Uterus (tissue), 2 donors: ENCODE data around the gene CARD14.

Experiments
- CTCF ChIP-seq, 4 experiments: fragments of 200-600 bp in 2 of 4; fragments of 450-650 bp in 2 of 4; sonication (generic) in 2 of 4; IDR thresholded peaks; one replicate each; pipeline ENCODE4 v1.5.1; 2016 to 2019; ENCODE audit warnings: antibody characterized with exemption in 4 of 4, mild to moderate bottlenecking in 2 of 4, moderate library complexity in 1 of 4
- POLR2A ChIP-seq, 2 donors: fragments of 450-650 bp; IDR thresholded peaks; one replicate each; pipeline ENCODE4 v1.6.1; 2016; ENCODE audit warnings: antibody characterized with exemption in 2 of 2, mild to moderate bottlenecking in 1 of 2, moderate library complexity in 1 of 2

GRCh38 chr17:80173916-80174315 lies 4.1 kb downstream of the CARD14 start:
- TF ChIP-seq CTCF (IDR thresholded peaks at IDR 0.05) (no peak), POLR2A (IDR thresholded peaks at IDR 0.05) (no peak)
